Left ventricle myocardium inferior (tissue), 1 donor: ENCODE results near the gene C2CD2. TPM values are rescaled to one million over a fixed set of nuclear protein-coding genes. Genes with fewer than 3 reads are reported as not detected.

Experiments
- DNase-seq: peaks from one replicate; pipeline ENCODE4 v3.0.0-alpha.2; 2020
- H3K27ac ChIP-seq: fragments of 200-600 bp; replicated peaks from 2 replicates; pipeline ENCODE4 v1.8.0; 2021
- H3K27me3 ChIP-seq: fragments of 200-600 bp; 2 replicates; pipeline ENCODE4 v1.8.0; 2021; ENCODE audit warnings: low read depth
- H3K36me3 ChIP-seq: fragments of 200-600 bp; 2 replicates; pipeline ENCODE4 v1.8.0; 2021
- H3K4me1 ChIP-seq: fragments of 200-600 bp; 2 replicates; pipeline ENCODE4 v1.8.0; 2021
- H3K4me3 ChIP-seq: fragments of 200-600 bp; 2 replicates; pipeline ENCODE4 v1.8.0; 2021; ENCODE audit warnings: mild to moderate bottlenecking, moderate library complexity
- H3K9me3 ChIP-seq: fragments of 200-600 bp; replicated peaks from 2 replicates; pipeline ENCODE4 v1.8.0; 2021
- intact Hi-C: fragments of 100-400 bp; cut with micrococcal nuclease; formaldehyde crosslinking; loops from one replicate; pipeline ENCODE4 v1.11.0; 2022
- total RNA-seq: library from RNA; stranded (reverse); fragmentation: NEBNext Ultra II Directional; extraction: Animal tissue kit (Norgen Biotek cat#: 25700); gene quantifications from one replicate; pipeline ENCODE4 v1.2.1, GENCODE V29; 2021
- TF ChIP-seq, protein P1 (sequence below): fragments of 200-600 bp; IDR thresholded peaks from 2 replicates; pipeline ENCODE4 v1.8.0; 2021; ENCODE audit warnings: antibody characterized with exemption, mild to moderate bottlenecking, borderline replicate concordance
- donor health status: DM: no; HTN: yes; CAD: no; lungs with severe emphysema.

Gene C2CD2
- total RNA-seq, 1 donor from 2014 or later = 5.9 TPM

DNA sequence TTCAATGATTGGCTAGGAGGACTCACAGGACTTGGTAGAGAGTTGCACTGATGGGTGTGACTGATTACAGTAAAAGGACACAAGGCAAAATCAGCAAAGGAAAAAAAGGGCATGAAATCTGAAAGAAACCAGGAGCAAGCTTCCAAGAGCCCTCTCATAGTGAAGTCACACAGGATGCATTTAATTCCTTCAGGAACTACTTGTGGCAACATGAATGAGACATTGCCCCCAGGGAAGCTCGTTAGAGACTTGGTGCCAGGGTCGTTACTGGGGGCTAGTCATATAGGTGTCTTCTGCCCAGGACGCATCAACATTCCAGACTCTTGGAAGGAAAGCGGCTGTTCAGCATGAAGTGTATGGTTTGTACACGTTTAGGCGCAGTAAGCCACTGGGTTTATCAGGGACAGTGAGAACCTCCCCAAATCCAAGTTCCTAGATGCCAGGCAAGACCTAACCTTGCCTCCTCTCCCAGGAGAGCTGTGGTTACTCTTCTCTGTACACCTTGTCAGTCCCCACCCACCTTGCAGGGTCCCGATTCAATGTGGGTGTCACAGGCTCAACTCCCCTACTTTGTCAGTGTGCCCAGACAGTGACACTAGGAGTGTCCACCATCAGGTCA, 26.0 kb upstream of the C2CD2 start:
- peaks cover under 1% of the 10 kb centered on the region for H3K4me1 ChIP-seq
- TF ChIP-seq, protein P1, sequence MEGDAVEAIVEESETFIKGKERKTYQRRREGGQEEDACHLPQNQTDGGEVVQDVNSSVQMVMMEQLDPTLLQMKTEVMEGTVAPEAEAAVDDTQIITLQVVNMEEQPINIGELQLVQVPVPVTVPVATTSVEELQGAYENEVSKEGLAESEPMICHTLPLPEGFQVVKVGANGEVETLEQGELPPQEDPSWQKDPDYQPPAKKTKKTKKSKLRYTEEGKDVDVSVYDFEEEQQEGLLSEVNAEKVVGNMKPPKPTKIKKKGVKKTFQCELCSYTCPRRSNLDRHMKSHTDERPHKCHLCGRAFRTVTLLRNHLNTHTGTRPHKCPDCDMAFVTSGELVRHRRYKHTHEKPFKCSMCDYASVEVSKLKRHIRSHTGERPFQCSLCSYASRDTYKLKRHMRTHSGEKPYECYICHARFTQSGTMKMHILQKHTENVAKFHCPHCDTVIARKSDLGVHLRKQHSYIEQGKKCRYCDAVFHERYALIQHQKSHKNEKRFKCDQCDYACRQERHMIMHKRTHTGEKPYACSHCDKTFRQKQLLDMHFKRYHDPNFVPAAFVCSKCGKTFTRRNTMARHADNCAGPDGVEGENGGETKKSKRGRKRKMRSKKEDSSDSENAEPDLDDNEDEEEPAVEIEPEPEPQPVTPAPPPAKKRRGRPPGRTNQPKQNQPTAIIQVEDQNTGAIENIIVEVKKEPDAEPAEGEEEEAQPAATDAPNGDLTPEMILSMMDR = no peak
- no peaks in the 10 kb centered on the region for H3K36me3 ChIP-seq
- no peaks in the 10 kb centered on the region for H3K27me3 ChIP-seq
- peaks cover 21% of the 10 kb centered on the region for H3K9me3 ChIP-seq
- no peak for DNase-seq
- intact Hi-C loops = no loop called here
- no peak overlapping the region for H3K27ac ChIP-seq
- no peak overlapping the region for H3K4me3 ChIP-seq

DNA sequence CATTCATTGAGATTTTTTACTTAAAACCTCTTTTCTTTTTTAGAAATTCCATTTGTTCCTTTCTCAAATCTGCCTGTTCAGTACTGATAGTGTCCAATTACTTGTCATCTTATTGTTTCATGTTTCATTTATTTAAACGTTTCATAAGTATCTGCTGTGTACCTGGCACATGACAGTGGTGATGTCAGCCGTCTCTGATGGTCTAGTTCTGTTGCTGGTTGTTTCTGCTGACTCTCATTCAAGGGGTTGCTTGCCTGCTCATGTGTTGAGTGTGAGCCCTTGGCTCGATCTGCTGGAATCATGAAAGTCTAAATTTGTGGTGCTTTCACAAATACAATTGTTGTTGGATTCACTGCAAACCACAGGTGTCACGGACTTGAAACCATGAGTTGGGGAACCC, 25.5 kb upstream of the C2CD2 start:
- peaks cover 6% of the 10 kb centered on the region for H3K4me1 ChIP-seq
- intact Hi-C loops = no loop called here
- no peak overlapping the region for H3K27ac ChIP-seq
- H3K9me3 ChIP-seq = peaks cover 21% of the 10 kb centered on the region
- H3K4me3 ChIP-seq = no peak overlapping the region
- TF ChIP-seq, protein P1 = no peak
- DNase-seq = no peak
- no peaks in the 10 kb centered on the region for H3K36me3 ChIP-seq
- no peaks in the 10 kb centered on the region for H3K27me3 ChIP-seq

DNA sequence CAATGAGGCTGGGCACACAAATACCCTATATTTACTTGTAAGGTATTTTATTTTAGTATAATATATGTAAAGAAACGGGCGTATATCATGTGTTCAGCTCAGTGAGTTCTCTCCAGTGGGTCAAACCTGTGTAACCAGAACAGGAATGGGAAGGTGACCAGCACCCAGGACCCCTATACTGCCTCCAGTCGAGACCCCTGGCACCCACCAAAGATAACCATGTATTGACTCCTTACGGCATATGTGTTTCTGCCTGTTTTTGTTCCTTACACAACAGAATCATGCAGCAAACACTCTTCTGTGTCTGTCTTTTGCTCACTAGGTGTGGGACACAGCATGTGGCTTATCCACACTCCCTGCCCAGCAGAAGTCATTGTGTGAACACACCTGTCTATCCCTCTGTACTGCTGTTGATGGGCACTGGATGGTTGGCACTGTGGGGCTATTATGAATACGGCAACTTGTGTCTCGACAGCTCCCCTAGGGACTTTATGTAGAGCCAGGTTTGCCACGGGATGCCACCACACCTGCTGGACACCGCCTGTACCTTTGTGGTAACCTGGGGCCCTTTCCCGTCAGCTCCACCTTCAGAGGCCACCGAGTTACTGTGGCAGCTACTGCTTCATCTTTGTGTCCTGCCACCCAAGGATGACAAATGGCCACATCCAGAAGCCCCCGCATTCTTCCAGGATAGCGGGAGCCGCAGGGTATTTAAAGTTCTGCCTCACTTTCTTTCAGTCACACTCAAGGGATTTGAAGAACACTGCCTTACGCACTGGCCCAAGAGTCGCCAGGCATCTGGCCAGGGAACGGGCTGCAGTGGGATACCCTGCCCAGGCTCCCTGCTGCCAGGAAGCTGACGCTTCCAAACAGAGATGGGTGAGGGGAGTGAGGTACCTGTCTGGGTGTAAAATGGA, 23.5 kb upstream of the C2CD2 start:
- Histone ChIP-seq H3K4me1 (peaks cover 16% of the 10 kb centered on the region), H3K4me3 (no peak overlapping the region), H3K9me3 (peaks cover 12% of the 10 kb centered on the region), H3K36me3 (no peaks in the 10 kb centered on the region), H3K27ac (no peak overlapping the region), H3K27me3 (no peaks in the 10 kb centered on the region)
- intact Hi-C loops = no loop called here
- no peak for DNase-seq
- TF ChIP-seq, protein P1 = no peak

DNA sequence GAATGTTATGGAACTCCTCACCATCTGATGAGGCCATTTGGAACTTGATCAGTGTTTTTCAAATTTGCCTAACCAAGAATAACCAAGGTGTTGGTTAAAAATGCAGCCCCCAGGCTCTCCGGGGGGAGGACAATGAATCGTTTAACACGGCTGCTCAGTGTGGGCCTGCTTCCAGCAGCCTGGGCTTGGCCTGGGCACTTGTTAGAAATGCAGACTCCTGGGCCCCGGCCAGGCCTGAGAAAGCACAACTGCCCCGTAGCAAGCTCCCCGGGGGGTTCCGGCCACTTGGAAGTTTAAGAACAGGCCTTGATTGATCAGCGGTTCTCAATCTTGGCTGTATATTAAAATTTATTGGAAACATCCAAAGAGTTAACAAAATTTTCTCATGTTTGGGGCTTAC, 22.8 kb upstream of the C2CD2 start:
- TF ChIP-seq, protein P1 = no peak
- Histone ChIP-seq H3K27ac (no peak overlapping the region), H3K9me3 (peaks cover 12% of the 10 kb centered on the region), H3K4me3 (no peak overlapping the region), H3K27me3 (no peaks in the 10 kb centered on the region), H3K4me1 (peaks cover 16% of the 10 kb centered on the region), H3K36me3 (no peaks in the 10 kb centered on the region)
- intact Hi-C loops = no loop called here
- DNase-seq = no peak

DNA sequence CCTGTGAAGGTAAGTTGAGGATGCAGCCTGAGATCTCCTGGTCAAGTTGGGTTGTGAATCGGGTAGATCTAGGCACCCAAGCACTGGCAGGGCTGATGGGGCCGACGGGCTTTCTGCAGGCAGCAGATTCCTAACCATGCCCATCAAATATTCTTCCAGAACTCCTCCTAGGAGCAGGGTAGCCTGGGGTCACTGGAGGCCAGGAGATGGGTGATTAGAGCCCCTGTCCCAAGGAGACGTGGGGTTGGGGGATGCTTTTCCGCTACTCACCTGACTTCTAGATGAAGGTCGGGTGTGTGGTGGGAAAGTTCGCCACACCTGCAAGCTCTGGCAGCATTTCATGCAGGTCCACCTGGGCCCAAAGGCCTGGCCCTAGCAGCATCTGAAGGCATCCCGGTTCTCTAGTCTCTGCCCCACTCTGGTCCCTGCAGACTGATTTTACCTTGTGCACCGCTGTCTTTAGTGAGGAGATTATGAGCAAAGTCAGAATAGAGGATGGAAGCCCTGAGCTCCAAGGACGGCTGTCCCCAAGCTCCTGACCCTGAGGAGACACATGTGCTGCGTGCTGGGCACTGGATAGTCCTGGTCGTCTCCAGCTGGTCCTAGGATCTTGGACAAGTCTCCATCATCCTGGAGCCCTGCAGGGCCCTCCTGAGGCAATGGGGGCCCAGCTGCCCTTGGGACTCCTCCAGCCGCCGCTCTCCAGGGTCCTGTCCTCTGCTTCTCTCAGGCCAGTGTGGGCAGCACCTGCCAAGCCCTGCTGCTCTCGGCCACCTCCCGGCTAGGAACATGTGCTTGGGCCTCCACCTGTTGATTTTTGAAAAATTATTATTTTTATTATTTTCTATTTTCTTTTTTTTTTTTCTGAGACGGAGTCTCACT, 21.8 kb upstream of the C2CD2 start:
- peaks cover 16% of the 10 kb centered on the region for H3K4me1 ChIP-seq
- no peaks in the 10 kb centered on the region for H3K36me3 ChIP-seq
- DNase-seq = no peak
- no peaks in the 10 kb centered on the region for H3K27me3 ChIP-seq
- H3K4me3 ChIP-seq = no peak overlapping the region
- TF ChIP-seq, protein P1 = no peak
- intact Hi-C loops = no loop called here
- no peak overlapping the region for H3K27ac ChIP-seq
- H3K9me3 ChIP-seq = peaks cover 12% of the 10 kb centered on the region
